ENCODE results near the gene PTPDC1. TPM values are rescaled to one million over a fixed set of nuclear protein-coding genes. Genes with fewer than 3 reads are reported as not detected.

The PTPDC1 gene
- total and polyA plus RNA-seq, 9 of the 15 experiments (the other 6 are each of a cell fraction or from before 2014, with no cell fraction given) = 1.1 to 8.1 (median 5.7) TPM

GRCh38 chr9:94157050-94157801 lies 73.0 kb downstream of the PTPDC1 start (continued):
- TF ChIP-seq MGA (IDR thresholded peaks at IDR 0.05) (no peak; the same call in 1 of the 2 replicates), PRDM10 (IDR thresholded peaks at IDR 0.05; ENCODE audit: partially characterized antibody) (peak; percentile 19), ELF1 (tag; IDR thresholded peaks at IDR 0.05) (peak; percentile 72; the same call in 1 of the 2 replicates), ZEB2 (IDR thresholded peaks at IDR 0.05) (0 out of 2 replicates have a peak, but pooled peaks have one; percentile 14), NR2C1 (IDR thresholded peaks at IDR 0.05) (no peak), NR2C1 (tag; IDR thresholded peaks at IDR 0.05) (0 out of 2 replicates have a peak, but pooled peaks have one; percentile 1), ZBTB34 (CRISPR knock-in tag; IDR thresholded peaks at IDR 0.05) (no peak), JUN (IDR thresholded peaks at IDR 0.05; ENCODE audit: borderline replicate concordance, low read depth, low read length) (peak; percentile 4; the same call in 1 of the 2 replicates), JUN (CRISPR knock-in tag; IDR thresholded peaks at IDR 0.05; ENCODE audit: borderline replicate concordance) (no peak)

All from K562 (cell line).